ENCODE data around the gene SPATS2. TPM values are rescaled to one million over a fixed set of nuclear protein-coding genes. Genes with fewer than 3 reads are reported as not detected.

The SPATS2 gene
- total and polyA plus RNA-seq, 2 of the 4 experiments (the other 2 are of a cell fraction): 50.6 to 63.3 TPM

DNA sequence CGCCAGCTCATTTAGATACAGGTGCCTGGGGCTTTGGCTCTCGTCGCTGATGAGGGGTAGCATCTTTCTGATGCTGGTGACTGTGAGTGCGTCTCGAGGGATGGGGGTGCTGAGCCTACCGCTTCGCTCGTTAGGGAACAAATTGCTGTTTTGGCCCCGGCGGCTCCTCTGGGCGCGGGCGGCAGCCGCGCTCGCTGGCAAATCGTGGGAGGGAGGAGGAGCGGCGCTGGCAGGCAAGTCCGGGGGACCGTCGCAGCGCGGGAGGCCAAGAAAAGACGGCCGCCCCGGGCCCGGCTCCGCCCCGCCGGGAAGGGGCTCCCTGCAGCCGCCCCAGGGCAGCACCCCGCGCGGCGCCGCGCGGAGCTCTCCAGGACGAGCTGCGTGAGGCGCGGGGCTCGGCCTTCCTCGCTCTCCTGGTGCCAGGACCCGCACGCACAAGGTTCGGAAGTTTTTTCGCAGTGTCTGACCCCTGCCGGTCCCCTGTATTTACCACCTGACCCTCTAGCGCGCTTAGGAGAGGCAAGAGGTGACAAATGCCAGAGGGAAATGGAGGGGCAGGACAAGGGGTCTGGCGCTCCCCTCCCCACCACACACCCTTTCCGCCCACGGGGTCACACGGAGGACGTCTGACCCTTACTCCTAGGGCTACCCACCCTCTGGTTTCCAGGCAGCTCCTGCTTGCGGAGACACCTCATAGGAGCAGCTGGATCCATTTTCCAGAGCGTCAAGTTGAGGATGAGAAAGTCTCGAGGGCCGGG is 170.7 kb downstream of the SPATS2 start (continued):
- TF ChIP-seq ELK1 (IDR thresholded peaks at IDR 0.05; ENCODE audit: borderline replicate concordance, low read depth, low read length): no peak

All from IMR-90 (cell line).